CD4-positive, alpha-beta T cell treated with Interleukin-6 at 100 ng/mL for 8 hours (primary cell): ENCODE results near the gene CSMD2.
"Not testable (repeated sequence)": the region's sequence is repeated elsewhere in the genome, so short reads cannot be mapped to it uniquely, and the experiment has no call there.

Experiments
- DNase-seq: peaks from one replicate; pipeline ENCODE4 v3.0.0-alpha.2; 2020; ENCODE audit warnings: mixed read lengths, low spot score

The CSMD2 gene

GRCh38 chr1:33532936-33533335, 632.1 kb downstream of the CSMD2 start:
- DNase-seq = no peak

GRCh38 chr1:33532250-33532649, 632.8 kb downstream of the CSMD2 start:
- no peak for DNase-seq

GRCh38 chr1:33529957-33530356, 635.1 kb downstream of the CSMD2 start:
- DNase-seq = no peak

GRCh38 chr1:33527934-33528333, 637.1 kb downstream of the CSMD2 start:
- DNase-seq = no peak

GRCh38 chr1:33524586-33524985, 640.4 kb downstream of the CSMD2 start:
- DNase-seq = no peak

GRCh38 chr1:33519240-33519884, 645.7 kb downstream of the CSMD2 start:
- DNase-seq = no peak

- DNase-seq = no peak
Measured at GRCh38 chr1:33517596-33518250, 647.3 kb downstream of the CSMD2 start.

GRCh38 chr1:33516891-33517567, 648.0 kb downstream of the CSMD2 start:
- DNase-seq = no peak

GRCh38 chr1:33516428-33516827, 648.6 kb downstream of the CSMD2 start:
- no peak for DNase-seq

GRCh38 chr1:33515607-33516006, 649.4 kb downstream of the CSMD2 start:
- no peak for DNase-seq

GRCh38 chr1:33515112-33515511, 649.9 kb downstream of the CSMD2 start:
- DNase-seq = no peak

GRCh38 chr1:33512226-33513011, 652.6 kb downstream of the CSMD2 start:
- no peak for DNase-seq

- not testable (repeated sequence) for DNase-seq
Measured at GRCh38 chr1:33509276-33509675, 655.8 kb downstream of the CSMD2 start.

GRCh38 chr1:33508151-33508550, 656.9 kb downstream of the CSMD2 start:
- no peak for DNase-seq

GRCh38 chr1:33507661-33508060, 657.4 kb downstream of the CSMD2 start:
- no peak for DNase-seq

GRCh38 chr1:33503506-33503905, 661.5 kb downstream of the CSMD2 start:
- DNase-seq = no peak

- no peak for DNase-seq
Measured at GRCh38 chr1:33502726-33503125, 662.3 kb downstream of the CSMD2 start.

GRCh38 chr1:33501774-33502173, 663.3 kb downstream of the CSMD2 start:
- no peak for DNase-seq

GRCh38 chr1:33501309-33501708, 663.7 kb downstream of the CSMD2 start:
- no peak for DNase-seq

GRCh38 chr1:33500547-33500946, 664.5 kb downstream of the CSMD2 start:
- DNase-seq = no peak

- DNase-seq = no peak
Measured at GRCh38 chr1:33497410-33497809, 667.6 kb downstream of the CSMD2 start.

GRCh38 chr1:33494929-33495328, 670.1 kb downstream of the CSMD2 start:
- no peak for DNase-seq

- DNase-seq = no peak
Measured at GRCh38 chr1:33488624-33489023, 676.4 kb downstream of the CSMD2 start.
